HG02943 (cell line): Measurements from ENCODE around the gene KDM1B.
A peak's percentile ranks its signal among the peaks of the same experiment; 100 is the strongest.
"Not testable (repeated sequence)": the region's sequence is repeated elsewhere in the genome, so short reads cannot be mapped to it uniquely, and the experiment has no call there.

Experiments used
- ATAC-seq: cut with Tn5 transposase; IDR thresholded peaks from one replicate; pipeline ENCODE4 v1.9.1; 2021; ENCODE audit warnings: mild to moderate bottlenecking, low read depth, moderate library complexity; ENCODE audit not compliant: unreplicated experiment

KDM1B gene

GRCh38 chr6:18186033-18186432 is 30.8 kb downstream of the KDM1B start:
- no peak for ATAC-seq

DNA sequence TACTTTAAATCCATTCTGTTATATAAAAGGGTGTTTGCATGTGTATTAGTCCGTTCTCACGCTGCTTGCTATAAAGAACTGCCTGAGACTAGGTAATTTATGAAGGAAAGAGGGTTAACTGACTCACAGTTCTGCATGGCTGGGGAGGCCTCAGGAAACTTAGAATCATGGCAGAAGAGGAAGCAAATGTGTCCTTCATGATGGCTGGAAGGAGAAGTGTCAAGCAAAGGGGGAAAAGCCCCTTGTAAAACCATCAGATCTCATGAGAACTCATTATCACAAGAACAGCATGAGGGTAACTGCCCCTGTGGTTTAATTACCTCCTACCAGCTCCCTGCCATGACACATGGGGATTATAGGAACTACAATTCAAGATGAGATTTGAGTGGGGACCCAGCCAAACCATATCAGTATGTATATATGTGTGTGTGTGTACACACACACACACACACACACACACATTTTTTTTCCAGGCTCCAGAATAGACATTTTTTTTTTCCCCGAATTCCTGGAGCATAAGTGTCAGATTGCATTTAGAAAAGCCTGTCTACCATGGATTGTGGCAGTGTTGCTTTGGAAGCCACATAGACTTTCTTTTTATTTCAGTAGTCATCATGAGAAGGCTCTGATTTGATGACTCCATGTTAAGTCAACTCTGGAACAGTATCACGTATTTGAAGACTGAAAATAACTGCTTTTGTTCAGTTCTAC is 31.5 kb downstream of the KDM1B start:
- no peak for ATAC-seq

DNA sequence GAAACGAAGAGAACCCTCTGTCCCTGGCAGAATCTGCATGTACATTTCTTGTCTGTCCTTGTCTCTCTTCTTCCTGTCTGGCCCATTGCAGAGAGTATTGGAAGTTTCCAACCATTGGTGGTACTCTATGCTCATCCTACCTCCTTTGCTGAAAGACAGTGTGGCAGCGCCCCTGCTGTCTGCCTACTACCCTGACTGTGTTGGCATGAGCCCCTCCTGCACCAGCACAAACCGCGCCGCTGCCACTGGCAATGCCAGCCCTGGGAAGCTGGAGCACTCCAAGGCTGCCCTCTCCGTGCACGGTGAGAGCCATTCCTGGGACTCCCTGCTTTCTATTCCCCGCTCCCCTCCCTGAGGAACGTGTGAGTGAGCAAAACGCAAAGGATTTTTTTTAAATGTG is 32.5 kb downstream of the KDM1B start:
- no peak for ATAC-seq

- no peak for ATAC-seq
Observed at GRCh38 chr6:18189196-18189595, 34.0 kb downstream of the KDM1B start.

GRCh38 chr6:18192026-18192425 is 36.8 kb downstream of the KDM1B start:
- ATAC-seq = no peak

GRCh38 chr6:18203786-18204185 is 48.6 kb downstream of the KDM1B start:
- no peak for ATAC-seq

DNA sequence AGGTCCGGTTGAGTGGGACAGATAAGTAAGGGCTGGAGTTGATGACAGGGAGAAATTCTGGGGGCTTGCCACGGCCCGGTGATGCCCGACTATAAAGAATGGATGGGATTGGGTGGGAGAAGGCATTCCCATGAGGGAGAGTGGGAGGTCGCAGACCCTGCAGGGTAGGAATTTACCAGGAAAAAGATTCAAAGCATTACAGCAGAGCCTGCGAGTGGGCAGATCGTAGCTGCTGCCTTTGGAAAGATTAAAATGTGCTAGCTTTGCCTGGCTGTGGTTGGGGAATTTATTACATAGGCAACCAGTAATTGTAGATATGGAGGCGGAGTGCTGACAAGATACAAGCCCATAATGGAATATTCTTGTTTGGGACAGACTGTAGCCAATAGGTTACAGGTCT is 49.5 kb downstream of the KDM1B start:
- ATAC-seq = no peak

DNA sequence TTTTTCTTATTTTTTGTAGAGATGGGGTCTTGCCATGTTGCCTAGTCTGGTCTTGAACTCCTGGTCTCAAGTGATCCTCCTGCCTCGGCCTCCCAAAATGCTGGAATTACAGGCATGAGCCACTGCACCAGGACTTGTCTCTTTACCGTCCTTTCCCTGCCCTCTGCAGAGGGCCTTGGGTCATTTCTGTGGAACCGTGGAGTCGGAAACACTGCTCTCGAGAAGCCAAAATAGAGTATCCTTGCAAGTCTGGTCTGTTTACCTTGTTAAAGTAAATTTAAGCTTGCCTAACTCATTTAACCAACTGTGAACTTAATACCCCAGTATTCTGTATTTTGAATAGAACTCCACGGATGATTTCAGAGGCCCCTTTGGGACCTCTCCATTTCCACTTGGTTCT is 51.4 kb downstream of the KDM1B start:
- ATAC-seq = no peak

DNA sequence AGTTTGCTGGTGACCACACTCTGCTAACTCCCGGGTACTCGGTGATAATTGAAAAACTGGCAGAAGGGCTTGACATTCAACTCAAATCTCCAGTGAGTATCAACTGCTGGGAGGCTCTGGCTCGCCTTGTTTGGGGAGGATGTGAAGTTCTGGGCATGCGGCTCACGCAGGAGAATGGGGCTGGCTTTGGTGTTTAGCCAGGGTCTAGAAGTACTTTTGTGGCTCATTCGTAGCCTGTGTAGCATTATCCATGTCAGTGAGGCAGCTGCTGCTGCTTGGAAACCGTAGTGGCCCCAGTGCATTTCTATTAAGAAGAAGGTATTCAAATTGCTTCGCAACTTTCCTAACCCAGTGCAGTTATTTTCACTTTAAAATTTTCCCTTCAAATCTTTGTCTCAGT is 52.2 kb downstream of the KDM1B start:
- ATAC-seq = no peak

- ATAC-seq = no peak
Observed at GRCh38 chr6:18207949-18208348, 52.7 kb downstream of the KDM1B start.

DNA sequence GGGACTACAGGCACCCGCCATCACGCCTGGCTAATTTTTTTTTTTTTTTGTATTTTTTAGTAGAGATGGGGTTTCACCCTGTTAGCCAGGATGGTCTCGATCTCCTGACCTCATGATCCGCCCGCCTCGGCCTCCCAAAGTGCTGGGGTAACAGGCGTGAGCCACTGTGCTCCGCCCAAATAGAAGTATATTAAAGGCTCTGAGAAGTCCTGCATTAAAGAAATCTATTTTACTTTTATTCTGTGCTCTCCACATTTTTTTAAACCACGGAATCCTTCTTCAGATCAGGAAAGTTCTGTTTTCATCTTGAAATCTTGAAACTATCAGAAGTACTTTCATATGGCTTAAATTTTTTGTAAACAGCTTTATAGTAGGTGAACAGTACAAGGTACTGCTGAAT is 53.6 kb downstream of the KDM1B start:
- not testable (repeated sequence) for ATAC-seq

GRCh38 chr6:18209539-18210197 is 54.4 kb downstream of the KDM1B start:
- no peak for ATAC-seq

- ATAC-seq = no peak
Observed at GRCh38 chr6:18210707-18211106, 55.5 kb downstream of the KDM1B start.

DNA sequence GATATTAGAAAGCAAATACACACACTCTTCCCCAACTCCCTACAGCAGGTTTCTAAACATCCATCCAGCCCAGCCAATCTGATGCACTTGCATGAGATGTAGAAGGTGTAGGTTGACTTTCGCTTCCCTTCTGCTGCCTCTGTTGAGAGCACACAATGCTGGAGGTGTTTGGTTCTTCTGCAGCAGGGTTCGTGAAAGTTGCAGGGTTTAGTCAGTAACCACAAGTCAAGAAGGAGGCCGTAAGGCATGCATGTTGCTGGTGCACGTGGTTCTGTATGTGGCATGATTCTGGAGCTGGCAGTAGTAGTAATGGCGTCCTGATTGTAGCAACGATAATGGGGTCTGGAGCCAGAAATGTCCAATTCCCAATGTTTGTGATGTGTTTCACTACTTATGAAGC is 56.1 kb downstream of the KDM1B start:
- peak; percentile 77 for ATAC-seq

DNA sequence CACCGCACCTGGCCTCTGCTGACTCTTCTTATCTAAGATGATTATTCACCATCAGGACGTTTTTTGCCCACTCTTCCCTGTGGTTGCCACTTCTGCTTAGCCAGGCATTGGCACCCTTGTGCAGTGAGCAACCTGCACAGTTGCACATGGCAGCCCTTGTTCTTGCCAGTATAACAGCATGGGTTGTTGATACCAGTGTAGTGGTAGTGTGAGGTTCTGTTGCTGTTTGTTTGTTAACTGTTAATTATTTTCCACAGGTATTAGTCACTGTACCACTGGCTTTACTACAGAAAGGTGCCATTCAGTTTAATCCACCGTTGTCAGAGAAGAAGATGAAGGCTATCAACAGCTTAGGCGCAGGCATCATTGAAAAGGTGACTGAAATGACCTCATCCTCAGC is 57.0 kb downstream of the KDM1B start:
- ATAC-seq = no peak

GRCh38 chr6:18213439-18213838 is 58.2 kb downstream of the KDM1B start:
- ATAC-seq = no peak

DNA sequence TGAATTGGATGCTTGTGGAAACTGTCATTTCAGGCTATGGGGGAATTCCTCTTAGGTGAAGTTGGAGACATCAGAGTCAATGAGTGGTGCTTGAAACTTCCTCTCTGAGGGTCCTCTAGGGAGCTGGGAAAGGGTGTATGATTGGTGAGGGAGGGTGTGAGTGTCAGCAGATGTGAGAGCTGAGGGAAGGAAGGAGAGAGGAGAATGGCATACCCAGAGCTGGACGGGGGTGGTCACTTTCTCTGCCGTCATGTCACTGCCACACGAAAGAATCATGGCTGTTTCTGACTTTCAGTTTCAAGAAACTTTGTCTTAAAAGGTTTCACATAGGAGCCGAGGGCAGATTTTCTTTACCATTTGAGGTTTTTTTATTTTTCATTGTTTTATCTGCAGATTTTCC is 58.8 kb downstream of the KDM1B start:
- ATAC-seq = no peak

DNA sequence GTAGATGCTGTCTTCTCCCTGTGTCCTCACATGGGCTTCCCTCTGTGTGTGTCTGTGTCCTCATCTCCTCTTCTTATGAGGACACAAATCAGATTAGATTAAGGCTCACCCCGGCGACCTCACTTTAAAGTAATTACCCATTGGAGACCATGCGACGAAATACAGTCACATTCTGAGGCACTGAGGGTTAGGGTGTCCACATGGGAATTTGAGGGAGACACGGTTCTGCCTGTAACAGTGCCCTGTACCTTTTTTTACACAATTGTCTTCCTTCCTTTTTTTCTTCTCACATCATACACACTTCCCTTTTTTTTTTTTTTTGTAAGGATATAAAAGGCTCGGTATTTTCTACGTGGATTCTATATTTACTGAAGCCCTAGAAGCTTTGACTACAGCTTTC is 60.2 kb downstream of the KDM1B start:
- no peak for ATAC-seq

GRCh38 chr6:18216411-18216810 is 61.2 kb downstream of the KDM1B start:
- no peak for ATAC-seq

GRCh38 chr6:18218233-18218632 is 63.0 kb downstream of the KDM1B start:
- no peak for ATAC-seq

DNA sequence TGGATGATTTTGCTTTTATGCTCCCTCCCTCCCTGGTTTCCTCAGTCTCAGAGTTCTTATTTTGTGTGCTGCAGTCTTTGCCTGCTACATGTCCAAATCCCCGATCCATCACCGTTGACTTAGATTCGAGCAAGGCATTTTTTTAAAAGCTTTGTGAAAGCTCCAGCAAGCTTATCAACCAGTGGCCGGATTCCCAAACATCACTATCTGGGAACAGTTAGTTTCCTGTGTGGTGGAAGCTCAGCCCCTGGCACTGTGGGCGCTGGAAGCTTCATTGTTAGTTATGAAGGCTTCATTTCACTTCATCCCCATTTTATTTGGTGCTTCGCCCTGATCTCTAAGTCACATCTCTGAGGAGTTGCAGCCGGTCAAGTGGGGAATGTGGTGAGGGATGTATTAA is 64.4 kb downstream of the KDM1B start:
- ATAC-seq = no peak

DNA sequence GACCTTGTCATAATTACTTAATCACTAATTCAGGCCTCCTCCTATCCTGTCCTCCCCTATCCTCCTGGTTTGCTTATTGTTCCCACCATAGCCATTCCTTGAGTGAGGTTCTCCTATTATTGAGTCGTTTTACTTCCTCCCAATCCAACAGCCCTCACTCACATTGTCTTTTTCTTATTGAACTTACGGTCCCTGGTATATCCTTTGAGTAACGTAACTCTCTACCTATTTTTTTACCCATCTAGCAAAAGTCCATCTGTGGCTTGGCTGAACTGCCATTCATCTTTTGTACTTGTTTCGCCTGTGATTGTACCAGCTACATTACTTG is 66.0 kb downstream of the KDM1B start:
- no peak for ATAC-seq
